ENCODE data around the gene PACS1. TPM values are rescaled to one million over a fixed set of nuclear protein-coding genes. Genes with fewer than 3 reads are reported as not detected.

PACS1 gene
- polyA plus RNA-seq, 1 of the 3 experiments (the other 2 are of a cell fraction) = 37.3 TPM

DNA sequence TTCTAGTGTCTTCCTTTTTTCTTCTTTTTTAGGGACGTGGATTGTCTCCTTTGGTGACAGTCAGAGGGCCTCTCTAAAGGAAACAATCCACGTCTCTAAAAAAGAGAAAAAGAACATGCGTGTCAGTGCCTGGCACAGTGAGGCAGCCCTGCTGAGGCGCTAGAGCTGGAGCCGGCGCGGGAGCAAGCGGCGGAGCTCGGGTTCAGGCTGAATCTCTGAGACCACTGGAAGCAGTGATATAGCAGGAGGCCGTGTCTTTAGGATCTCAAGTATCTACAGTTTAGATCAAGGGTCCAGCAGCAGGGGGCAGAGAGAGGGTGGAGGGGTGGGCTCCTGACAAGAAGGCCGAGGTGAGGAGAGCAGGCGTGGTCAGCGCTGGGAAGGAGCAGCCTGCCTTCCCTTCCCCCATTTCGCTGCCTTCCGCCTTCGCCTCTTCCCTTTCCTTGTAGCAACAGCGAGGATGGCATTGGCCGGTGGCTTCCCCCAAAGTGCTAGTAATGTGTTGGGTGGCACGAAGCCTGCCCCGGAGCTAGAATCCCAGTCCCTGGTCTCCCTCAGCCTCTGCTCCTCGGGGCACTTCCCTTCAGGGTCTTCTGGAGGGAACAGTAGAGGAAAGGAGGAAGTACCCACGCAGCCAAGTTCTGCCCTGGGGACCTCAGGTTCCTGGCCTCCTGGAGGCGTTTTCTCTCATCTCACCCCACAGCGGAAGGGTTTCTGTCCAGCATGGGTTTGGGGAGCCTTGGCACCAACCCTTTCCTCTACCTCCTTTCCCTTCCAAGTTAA lies 170.1 kb downstream of the PACS1 start:
- H3K4me3 ChIP-seq (ENCODE audit: low read depth in 2 of 2, low read length in 1 of 2) = no peak overlapping the region
- no peaks in the 10 kb centered on the region for H3F3A ChIP-seq (replicated peaks; ENCODE audit: insufficient read depth)
- H3K27ac ChIP-seq (ENCODE audit: low read depth in 2 of 2, low read length in 1 of 2) = no peak overlapping the region
- WGBS (ENCODE audit: low lambda C conversion rate) = 95% methylated on average over 25 of the region's 25 CpGs
- H2AFZ ChIP-seq (ENCODE audit: low read depth) = no peak overlapping the region
- CTCF ChIA-PET = interaction anchor here (0.5 to 3.4 kb wide), 3 partner anchors 10 to 25 kb away, joined by 3 to 26 read pairs (median 3); no protein-coding TSS in a partner anchor
- no peak for DNase-seq
- POLR2A ChIA-PET = no interaction called here
- no peaks in the 10 kb centered on the region for H3K9me2 ChIP-seq
- no peaks in the 10 kb centered on the region for H3K9me3 ChIP-seq
- H3K36me3 ChIP-seq (replicated peaks in 1 of 2; ENCODE audit: control insufficient read depth in 1 of 2, insufficient read depth in 2 of 2, low read length in 1 of 2) = peaks cover 23 to 89% of the 10 kb centered on the region in 2 experiments
- H3K4me1 ChIP-seq (ENCODE audit: control insufficient read depth in 1 of 2, insufficient read depth in 2 of 2, low read depth in 1 of 2, low read length in 1 of 2) = no peaks in the 10 kb centered on the region
- no peak overlapping the region for H3K4me2 ChIP-seq
- TF ChIP-seq GABPA (IDR thresholded peaks at IDR 0.05; ENCODE audit: low read depth) (no peak), MEF2A (IDR thresholded peaks at IDR 0.05; ENCODE audit: borderline replicate concordance, low read depth) (no peak), RCOR1 (IDR thresholded peaks at IDR 0.05; ENCODE audit: low read length) (no peak), MXI1 (IDR thresholded peaks at IDR 0.05; ENCODE audit: low read depth, low read length) (no peak), JUND (IDR thresholded peaks at IDR 0.05) (no peak), RFX5 (IDR thresholded peaks at IDR 0.05; ENCODE audit: low read length) (no peak), USF2 (IDR thresholded peaks at IDR 0.05; ENCODE audit: borderline replicate concordance, low read depth, low read length) (no peak), SIN3A (IDR thresholded peaks at IDR 0.05; ENCODE audit: borderline replicate concordance, low read depth, low read length) (no peak), TAF1 (IDR thresholded peaks at IDR 0.05; ENCODE audit: borderline replicate concordance, low read depth, low read length) (no peak), TCF12 (IDR thresholded peaks at IDR 0.05) (no peak), EZH2phosphoT487 (IDR thresholded peaks at IDR 0.05; ENCODE audit: borderline replicate concordance, low read depth) (no peak), YY1 (IDR thresholded peaks at IDR 0.05; ENCODE audit: low read depth) (no peak), ZBTB33 (IDR thresholded peaks at IDR 0.05; ENCODE audit: borderline replicate concordance, low read depth) (no peak)
- no peaks in the 10 kb centered on the region for H3K79me2 ChIP-seq (ENCODE audit: insufficient read depth)
- H4K20me1 ChIP-seq (ENCODE audit: insufficient read depth) = no peaks in the 10 kb centered on the region
- no peaks in the 10 kb centered on the region for H3K27me3 ChIP-seq (ENCODE audit: insufficient read depth)
- H3K9ac ChIP-seq = no peak overlapping the region

- Histone ChIP-seq H3K27me3 (ENCODE audit: insufficient read depth) (no peaks in the 10 kb centered on the region), H4K20me1 (ENCODE audit: insufficient read depth) (no peaks in the 10 kb centered on the region), H3K79me2 (ENCODE audit: insufficient read depth) (no peaks in the 10 kb centered on the region), H3K4me3 (ENCODE audit: low read depth in 2 of 2, low read length in 1 of 2) (no peak overlapping the region), H3K4me1 (ENCODE audit: control insufficient read depth in 1 of 2, insufficient read depth in 2 of 2, low read depth in 1 of 2, low read length in 1 of 2) (no peaks in the 10 kb centered on the region), H3K27ac (ENCODE audit: low read depth in 2 of 2, low read length in 1 of 2) (no peak overlapping the region), H3K9ac (no peak overlapping the region), H3K9me3 (no peaks in the 10 kb centered on the region), H3K9me2 (no peaks in the 10 kb centered on the region), H3F3A (replicated peaks; ENCODE audit: insufficient read depth) (no peaks in the 10 kb centered on the region), H3K36me3 (replicated peaks in 1 of 2; ENCODE audit: control insufficient read depth in 1 of 2, insufficient read depth in 2 of 2, low read length in 1 of 2) (peaks cover 23 to 85% of the 10 kb centered on the region in 2 experiments), H3K4me2 (no peak overlapping the region), H2AFZ (ENCODE audit: low read depth) (no peak overlapping the region)
- ChIA-PET POLR2A (no interaction called here), CTCF (interaction anchor here (0.5 to 3.4 kb wide), 3 partner anchors 11 to 25 kb away, joined by 3 to 26 read pairs (median 3); no protein-coding TSS in a partner anchor)
- 83% methylated on average over 8 of the region's 9 CpGs for WGBS (ENCODE audit: low lambda C conversion rate)
- no peak for DNase-seq
- no peak for TF ChIP-seq TAF1 (IDR thresholded peaks at IDR 0.05; ENCODE audit: borderline replicate concordance, low read depth, low read length)
- TF ChIP-seq REST (IDR thresholded peaks at IDR 0.05; ENCODE audit: low read depth, low read length) = no peak
- no peak for TF ChIP-seq RCOR1 (IDR thresholded peaks at IDR 0.05; ENCODE audit: low read length)
- no peak for TF ChIP-seq GATA2 (CRISPR knock-in tag; IDR thresholded peaks at IDR 0.05)
- TF ChIP-seq GABPA (IDR thresholded peaks at IDR 0.05; ENCODE audit: low read depth) = no peak
- no peak for TF ChIP-seq USF2 (IDR thresholded peaks at IDR 0.05; ENCODE audit: borderline replicate concordance, low read depth, low read length)
- no peak for TF ChIP-seq RFX5 (IDR thresholded peaks at IDR 0.05; ENCODE audit: low read length)
- TF ChIP-seq TEAD4 (IDR thresholded peaks at IDR 0.05; ENCODE audit: borderline replicate concordance, insufficient read depth) = no peak
- TF ChIP-seq, protein P1, sequence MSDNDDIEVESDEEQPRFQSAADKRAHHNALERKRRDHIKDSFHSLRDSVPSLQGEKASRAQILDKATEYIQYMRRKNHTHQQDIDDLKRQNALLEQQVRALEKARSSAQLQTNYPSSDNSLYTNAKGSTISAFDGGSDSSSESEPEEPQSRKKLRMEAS (IDR thresholded peaks at IDR 0.05; ENCODE audit: low read depth) = no peak
Measured at GRCh38 chr11:66240781-66241136, 170.7 kb downstream of the PACS1 start.

All from SK-N-SH (cell line).